ENCODE measurements around the gene AOC1.

AOC1 gene

DNA sequence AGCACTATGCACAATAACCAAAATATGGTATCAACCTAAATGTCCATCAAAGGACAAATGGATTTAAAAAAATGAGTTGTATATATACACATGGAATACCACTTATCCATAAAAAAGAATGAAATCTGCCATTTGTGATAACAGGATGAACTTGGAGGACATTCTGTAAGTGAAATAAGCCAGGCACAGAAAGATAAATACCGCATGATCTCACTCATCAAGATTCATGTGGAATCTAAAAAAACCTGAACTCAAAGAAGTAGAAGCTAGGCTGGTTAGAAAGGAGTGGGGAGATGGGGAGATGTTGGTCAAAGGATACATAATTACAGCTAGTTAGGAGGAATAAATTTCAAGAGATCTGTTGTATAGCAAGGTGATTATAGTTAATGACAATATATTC, 17.3 kb upstream of the AOC1 start:
- no peak for DNase-seq

DNA sequence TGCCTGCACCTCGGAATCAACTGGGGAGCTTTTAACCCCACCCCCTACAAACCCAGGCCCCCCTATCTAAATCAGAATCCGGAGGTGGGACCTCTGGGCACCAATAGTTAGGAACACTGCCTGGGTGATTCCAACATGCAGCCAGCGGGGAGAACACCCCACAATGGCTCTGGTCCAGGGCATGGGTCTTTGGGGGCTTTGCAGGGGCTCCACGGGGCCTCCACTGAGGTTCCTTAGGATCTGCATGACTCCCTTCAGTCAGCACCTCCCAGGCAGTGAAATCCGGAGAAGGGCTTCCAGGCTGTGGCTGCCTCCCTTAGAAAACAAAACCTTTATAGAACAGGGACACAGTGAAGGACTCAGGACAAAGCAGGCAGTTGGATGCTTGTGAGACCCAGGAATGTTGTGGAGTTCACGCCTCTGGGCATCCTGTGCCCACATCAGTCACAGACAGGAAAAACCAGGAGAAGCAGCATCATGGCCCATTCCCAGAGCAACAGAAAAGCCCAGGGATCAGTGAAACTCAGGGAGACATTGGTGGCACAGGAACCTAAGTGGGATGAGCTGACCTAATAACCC, 16.5 kb upstream of the AOC1 start:
- DNase-seq = no peak

DNA sequence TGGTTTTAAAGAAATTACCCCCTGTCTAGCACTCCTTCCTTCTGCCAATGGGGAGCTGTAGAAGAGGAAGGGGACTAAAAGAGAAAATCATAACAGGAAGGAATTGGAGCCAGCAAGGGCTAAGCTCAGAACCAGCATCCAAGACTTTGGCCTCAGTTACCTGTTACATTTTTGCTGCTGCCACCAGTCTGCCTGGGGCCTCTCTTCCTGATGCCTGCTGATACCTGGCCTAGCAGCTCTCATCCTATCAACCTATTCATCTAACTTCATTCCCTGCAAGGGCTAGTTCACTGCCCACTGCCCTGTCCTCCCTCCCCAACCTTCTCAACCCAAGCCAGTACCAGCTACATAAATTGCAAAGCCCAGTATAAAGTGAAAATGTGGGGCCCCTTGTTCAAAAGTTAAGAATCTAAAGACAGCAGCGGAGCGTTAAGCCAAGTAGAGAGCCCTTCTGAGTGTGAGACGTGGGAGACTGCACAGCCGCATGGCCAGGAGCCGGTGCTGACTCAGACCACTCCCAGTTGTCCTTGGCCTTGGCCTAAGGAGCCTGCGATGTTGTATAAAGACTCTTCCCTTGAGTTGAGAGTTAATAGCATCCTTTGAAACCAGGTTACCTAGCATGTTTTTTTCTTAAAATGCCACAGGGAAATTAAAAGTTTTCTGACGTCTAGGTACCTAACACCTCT, 13.2 kb upstream of the AOC1 start:
- no peak for DNase-seq

DNA sequence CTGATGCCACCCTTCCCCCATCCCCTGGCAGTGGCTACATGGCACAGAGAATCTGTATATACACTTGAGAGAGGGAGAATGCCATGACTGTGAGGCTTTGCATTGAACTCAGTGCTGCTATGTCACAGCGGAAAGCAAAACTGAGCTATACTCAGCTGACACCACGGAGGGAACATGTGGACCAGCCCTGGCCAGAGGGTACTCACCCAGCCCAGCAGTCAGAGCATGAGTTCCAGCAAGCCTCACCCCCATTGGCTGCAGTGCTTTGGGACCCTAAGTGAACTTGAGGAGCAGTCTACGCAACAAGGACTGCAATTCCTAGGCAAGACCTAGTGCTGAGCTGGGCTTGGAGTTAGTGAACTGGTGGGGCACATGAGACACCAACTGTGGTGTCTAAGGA, 10.3 kb upstream of the AOC1 start:
- DNase-seq = no peak

DNA sequence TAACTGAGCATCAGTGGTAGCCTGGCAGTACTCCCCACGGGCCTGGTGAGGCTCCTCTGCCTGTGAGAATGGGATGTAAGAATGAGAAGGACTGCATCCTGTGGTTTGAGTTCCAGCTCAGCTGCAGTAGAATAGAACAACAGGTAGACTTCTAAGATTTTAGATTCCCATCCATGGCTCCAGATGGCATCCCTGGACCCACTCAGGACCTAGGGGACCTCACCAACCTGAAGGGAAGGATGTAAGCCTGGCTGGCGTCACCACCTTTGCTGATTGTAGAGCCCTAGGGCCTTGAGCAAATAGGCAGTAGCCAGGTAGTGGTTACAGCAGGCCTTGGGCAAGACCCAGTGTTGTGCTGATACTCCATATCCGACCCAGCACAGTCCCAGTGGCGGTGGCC, 9.6 kb upstream of the AOC1 start:
- no peak for DNase-seq

DNA sequence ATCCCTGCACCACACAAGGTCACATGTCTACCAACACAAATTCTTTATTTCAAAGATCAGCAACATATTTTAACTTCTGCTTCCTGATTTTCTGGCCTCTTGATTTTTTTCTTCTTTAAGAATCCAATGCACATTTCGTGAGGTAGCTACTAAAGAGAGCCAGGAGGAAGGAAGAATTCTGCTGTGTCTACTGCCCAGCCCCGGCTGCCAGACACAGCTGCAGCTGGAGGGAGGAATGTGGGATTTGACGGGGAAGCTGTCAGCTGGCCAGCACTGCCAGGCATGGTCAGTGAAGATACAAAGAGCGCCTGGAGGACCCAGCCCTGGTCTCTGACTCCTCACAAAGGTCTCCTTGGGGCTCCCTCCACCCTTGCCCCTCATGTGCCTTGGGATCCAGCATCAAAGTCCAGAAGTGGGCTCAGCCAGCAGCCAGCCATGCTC, 6.9 kb upstream of the AOC1 start:
- peak; percentile 13 for DNase-seq

DNA sequence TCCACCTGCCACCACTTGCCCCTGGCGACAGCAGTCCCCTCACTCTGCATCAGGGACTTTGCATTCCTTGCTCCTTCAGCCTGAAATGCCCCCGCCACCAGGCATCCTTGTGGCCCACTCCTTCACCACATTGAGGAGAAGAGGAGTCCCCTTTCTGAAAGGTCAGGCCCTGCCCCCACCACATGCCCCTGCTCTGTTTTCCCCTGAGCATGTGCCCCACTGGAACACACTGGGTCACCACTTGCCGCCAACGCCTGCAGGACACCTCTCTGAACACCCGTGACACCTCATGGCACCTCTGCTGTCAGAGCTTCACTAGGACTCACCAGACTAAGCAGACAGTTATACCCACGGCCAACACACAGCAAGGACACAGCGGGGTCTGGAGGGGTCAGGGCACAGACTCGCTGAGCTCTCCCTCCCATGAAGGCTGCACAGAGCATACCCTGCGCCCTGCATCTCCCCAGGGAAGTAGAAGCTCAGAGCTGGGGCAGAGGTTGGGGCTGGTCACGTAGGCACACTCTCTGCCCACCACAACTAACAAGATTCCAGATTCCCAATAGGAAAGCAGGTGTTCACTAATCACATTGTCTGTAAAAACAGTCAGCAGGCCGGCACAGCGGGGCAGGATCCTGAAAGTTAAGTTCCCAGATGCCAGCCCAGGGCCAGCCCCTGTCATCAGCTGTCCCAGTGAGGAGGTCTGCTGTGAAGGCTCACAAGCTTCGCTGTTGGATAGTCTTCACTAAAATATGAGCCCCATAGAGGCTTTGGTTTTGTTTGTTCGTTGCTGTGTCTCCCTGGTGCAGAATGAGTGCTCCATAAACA, 5.8 kb upstream of the AOC1 start:
- DNase-seq = no peak

DNA sequence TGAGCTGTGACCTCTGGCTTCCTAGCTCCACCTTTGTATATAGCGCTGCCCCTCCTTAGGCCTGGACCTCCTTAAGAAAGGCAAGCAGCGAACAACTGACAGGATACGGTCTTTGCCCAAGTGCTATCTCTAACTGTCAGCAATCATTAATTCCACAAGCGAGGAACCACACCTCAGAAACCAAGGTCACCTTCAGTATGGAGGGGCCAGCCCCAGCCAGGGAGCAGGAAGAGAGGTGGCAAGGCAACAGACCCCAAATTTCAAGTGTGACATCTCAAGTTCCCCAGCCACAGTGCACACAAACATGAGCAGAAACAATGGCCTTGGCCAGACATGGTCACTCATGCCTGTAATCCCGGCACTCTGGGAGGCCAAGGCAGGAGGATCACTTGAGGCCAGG, 4.8 kb upstream of the AOC1 start:
- DNase-seq = no peak

DNA sequence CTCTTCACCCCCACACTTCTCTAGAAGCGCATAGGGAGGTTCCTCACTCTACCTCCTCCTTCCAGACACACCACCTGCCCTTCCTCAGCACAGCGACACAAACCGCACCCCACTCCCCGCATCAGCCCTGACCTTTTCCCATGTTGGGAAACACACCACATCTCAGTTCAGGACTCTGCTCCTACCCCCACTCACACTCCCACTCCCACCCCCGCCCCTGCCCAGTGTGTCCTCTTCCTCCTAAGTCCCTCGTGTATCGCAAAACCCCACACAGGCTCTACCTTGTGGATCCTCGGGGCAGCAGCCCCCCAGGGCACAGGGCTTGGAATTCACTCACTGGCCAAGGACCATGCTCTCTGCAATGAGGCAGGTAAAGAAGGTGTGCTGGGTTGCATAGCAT, 4.2 kb upstream of the AOC1 start:
- no peak for DNase-seq

DNA sequence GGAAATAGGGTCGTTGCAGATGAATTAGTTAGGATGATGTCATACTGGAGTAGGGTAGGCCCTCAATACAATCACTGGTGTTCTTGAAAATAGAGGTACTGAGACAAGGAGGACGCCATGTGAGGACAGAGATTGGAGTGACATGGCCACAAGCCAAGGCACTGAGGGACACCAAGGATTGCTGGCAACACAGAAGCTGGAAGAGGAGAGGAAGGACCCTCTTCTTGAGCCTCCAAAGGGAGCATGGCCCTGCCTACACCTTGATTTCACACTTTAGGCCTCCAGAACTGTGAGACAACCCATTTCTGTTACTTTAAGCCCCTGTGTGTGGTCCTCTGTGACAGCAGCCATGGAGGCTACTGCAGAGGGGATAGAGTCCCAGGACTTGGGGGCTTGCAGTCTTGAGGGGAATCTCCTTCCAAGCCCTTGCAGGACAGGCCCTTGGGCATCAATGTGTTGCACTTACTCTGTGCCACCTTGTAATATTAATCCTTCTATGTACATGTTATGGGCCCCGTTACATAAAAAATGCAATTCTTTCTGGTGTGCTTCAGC, 3.7 kb upstream of the AOC1 start:
- DNase-seq = no peak

DNA sequence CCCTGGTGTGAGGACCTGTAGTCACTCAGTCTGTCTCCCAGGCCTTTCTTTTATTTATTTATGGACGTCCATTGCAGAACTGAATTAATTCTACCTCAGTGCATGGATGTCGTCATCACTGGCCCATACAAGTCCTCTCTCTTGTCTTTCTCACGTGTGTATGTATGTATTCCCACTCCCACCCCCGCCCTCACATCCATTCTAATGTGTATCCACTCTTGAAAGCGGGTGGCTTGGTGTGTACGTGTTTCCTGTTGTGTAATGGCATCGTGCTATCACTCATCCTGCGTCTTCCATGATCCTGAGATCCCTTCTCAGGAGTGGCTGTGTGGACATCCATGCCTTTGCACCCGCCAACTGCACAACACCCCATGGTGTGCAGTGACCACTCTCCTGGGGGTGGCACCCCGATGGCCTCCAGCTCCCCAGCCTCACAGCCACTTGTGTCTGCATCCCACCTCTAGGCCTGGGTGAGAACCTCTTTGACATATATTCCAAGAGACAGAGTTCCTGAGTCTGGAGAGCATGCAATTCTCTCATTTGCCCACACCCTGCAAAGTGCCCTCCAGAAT, 3.0 kb upstream of the AOC1 start:
- DNase-seq = no peak

DNA sequence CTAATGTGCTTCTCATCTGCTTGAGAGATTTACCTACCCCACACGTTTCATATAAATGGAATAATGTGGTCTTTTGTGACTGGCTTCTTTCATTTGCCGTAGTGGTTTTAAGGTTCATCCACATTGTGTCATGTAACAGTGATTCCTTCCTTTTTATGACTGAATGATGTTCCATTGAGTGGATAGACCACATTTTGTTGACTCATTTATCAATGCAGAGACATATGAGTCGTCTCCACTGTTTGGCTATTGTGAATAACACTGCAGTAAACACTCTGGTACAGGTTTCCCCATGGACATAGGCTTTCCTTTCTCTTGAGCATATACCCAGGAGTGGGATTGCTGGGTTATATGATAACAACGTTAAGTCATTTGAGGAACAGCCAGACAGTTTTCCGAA, 2.0 kb upstream of the AOC1 start:
- DNase-seq = no peak

DNA sequence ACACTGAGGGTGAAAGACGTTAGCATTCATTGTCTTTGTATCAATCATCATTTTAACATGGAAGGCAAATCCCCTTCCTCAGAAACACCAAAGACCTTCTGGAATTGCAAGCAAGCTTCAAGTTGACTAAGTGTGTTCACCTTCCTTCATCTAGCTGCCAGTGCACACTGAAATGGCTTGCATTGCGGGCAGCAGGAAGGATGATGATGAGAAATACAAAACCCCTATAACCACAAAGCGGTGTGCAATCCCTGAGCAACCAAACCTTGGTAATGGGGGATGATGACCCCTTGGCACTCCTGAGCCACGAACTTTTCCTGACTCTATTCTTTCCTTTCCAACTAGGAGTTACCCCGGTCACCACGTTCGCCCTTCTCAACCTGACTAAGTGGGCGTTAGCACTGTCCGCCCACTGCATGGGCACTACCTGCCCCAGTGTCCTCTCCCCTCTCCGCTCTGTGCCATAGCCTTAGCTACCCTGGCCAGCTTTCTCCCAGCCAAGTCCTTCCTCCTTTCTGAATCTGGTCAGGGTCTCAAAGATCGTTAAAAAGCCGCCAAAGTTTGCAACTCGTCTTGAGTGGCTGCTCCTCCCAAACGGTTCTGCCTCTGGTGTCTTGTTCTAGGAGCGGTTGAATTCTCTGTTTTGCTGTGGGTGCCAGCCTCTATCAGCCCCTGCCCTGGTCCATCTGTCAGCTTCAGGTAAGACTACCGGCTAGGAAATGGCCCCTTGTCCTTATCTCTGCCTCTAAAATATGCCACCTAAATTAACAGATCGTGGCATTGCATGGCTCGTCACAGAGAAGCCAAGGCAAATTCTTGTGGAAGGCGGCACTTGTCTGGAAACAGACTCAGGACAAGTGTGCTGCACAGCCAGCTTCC, 586 bp upstream of the AOC1 start:
- peak; percentile 29 for DNase-seq

DNA sequence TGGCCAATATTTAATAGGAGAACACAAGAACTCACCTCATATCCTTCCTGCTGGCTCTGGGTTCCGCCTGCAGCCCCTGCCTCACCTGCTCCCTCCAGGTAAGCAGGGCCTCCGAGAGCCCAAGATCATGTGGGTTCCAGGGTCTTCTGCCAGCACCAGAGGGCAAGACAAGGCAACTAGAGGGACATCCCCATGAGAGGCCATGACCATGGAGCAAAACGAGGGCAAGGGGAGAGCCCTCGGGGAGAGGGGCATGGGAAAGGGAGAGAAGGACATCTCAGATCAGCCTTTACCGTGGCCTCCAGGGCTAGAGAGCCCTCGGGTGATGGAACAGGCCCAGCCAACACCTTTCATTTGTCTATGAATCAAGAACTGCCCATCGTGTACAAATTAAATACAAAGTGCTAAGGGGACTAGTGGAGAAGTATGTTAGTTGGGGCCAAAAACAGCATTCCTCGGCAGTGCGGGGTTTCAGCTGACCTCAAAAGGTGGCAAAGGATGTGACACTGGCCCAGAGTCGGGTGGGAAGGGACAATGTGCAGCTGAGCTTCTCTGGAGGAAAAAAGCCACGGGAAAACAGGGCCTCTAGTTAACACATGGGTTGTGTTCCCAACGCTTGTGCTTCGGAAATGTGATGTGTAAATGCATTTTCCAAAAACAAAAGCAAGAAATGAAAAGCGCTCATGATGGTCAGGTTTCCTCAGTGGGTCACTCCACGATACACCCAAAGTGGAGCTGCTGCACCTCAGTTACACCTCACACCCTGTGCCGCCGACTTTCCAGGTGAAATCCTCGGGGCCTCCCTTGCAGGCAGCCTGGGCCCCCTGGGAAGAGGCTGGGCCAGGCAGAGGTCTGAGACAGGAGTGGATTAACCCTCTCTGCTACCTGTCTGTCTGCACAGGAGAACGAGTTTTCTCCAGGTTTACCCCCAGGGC, 2.0 kb downstream of the AOC1 start:
- DNase-seq = no peak

DNA sequence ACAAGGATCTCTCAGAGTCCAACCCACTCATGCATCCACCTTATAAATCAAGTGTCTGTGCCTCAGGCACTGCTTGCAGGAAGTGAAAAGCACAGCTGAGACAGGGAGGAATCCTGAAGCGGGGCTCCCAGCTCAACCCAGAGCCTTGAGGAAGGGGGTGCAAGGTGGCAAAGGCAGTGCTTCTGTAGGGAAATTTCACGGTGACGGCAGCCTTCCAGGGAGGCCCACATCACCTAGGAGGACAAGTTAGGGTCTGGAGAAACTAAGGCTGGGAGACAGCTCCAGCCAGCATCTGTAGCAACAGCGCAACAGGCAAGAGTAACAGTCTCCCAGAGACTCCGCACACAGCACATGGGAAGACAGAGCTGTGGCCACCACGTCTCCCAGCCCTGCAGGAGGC, 2.7 kb downstream of the AOC1 start:
- DNase-seq = no peak

DNA sequence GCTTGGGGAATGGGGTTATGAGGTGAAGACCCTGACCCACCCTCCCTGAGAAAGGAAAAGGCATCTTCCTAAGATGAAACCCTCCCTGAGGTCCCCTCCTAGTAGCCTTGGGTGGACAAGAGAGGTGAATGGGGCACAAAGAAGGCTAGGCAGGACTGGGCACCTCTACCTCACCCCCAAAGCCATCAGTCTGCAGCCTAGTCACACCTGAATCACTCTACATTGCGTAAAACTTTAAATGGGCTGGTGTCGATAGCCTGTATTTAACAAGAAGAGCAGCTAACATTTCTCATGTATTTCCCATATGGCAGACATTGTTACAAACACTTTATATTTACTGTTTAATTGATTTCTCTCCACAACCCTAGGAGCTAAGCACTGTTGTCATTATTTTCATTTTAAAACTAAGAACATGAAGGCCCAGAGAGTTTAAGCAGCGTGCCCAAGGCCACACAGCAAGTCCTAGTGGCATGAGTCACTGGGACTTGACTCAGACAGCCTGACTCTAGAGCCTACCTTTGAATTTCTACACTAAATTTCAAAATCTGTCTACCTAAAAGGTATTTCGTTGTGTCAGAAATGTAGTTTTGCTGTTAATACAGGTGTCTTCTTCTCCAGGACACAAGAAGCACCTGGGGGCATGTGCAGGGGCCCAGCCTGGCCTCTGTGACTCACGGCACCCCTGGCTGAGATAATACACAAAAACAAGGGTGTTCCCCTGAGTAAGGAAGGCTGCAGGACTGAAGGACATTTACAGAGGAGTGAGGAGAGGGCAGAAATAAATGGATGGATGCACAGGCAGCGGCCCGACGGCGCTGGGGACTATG, 3.4 kb downstream of the AOC1 start:
- no peak for DNase-seq

DNA sequence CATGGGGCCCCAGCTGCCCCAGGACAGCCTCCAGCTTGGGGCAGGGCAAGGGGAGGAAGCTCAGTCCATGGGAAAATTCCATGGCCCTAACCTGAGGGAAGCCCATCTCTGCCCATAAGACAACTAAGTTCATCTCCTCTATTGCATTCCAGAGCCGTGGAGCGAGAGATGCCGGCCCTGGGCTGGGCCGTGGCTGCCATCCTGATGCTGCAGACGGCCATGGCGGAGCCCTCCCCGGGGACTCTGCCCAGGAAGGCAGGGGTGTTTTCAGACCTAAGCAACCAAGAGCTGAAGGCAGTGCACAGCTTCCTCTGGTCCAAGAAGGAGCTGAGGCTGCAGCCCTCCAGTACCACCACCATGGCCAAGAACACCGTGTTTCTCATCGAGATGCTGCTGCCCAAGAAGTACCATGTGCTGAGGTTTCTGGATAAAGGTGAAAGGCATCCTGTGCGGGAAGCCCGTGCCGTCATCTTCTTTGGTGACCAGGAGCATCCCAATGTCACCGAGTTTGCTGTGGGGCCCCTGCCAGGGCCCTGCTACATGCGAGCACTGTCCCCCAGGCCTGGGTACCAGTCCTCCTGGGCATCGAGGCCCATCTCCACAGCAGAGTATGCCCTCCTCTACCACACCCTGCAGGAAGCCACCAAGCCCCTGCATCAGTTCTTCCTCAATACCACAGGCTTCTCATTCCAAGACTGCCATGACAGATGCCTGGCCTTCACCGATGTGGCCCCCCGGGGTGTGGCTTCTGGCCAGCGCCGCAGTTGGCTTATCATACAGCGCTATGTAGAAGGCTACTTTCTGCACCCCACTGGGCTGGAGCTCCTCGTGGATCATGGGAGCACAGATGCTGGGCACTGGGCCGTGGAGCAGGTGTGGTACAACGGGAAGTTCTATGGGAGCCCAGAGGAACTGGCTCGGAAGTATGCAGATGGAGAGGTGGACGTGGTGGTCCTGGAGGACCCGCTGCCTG, 4.3 kb downstream of the AOC1 start:
- DNase-seq = no peak

DNA sequence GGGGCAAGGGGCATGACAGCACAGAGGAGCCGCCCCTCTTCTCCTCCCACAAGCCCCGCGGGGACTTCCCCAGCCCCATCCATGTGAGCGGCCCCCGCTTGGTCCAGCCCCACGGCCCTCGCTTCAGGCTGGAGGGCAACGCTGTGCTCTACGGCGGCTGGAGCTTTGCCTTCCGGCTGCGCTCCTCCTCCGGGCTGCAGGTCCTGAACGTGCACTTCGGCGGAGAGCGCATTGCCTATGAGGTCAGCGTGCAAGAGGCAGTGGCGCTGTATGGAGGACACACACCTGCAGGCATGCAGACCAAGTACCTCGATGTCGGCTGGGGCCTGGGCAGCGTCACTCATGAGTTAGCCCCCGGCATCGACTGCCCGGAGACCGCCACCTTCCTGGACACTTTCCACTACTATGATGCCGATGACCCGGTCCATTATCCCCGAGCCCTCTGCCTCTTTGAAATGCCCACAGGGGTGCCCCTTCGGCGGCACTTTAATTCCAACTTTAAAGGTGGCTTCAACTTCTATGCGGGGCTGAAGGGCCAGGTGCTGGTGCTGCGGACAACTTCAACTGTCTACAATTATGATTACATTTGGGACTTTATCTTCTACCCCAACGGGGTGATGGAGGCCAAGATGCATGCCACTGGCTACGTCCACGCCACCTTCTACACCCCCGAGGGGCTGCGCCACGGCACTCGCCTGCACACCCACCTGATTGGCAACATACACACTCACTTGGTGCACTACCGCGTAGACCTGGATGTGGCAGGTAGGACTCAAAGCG, 5.1 kb downstream of the AOC1 start:
- no peak for DNase-seq

All from hematopoietic multipotent progenitor cell treated with erythropoietin and hydrocortisone succinate and interleukin-3 and kit ligand, for 4 days (in vitro differentiated cells).